Effector memory CD4-positive, alpha-beta T cell (primary cell): ENCODE results near the gene MCM8.

Source experiments
- DNase-seq, 3 donors: peaks; one replicate each; pipeline ENCODE4 v3.0.0-alpha.2; 2020
- H3K27ac ChIP-seq: 2 replicates; pipeline ENCODE4 v1.7.0; 2013; ENCODE audit warnings: mild to moderate bottlenecking, low read length, moderate library complexity; ENCODE audit not compliant: insufficient read depth, poor library complexity, severe bottlenecking
- H3K27me3 ChIP-seq: replicated peaks from 2 replicates; pipeline ENCODE4 v1.7.0; 2013; ENCODE audit warnings: mild to moderate bottlenecking, low read length; ENCODE audit not compliant: insufficient read depth, control insufficient read depth, poor library complexity, severe bottlenecking
- H3K36me3 ChIP-seq: 2 replicates; pipeline ENCODE4 v1.7.0; 2013; ENCODE audit warnings: mild to moderate bottlenecking, low read length, moderate library complexity; ENCODE audit not compliant: control insufficient read depth, insufficient read depth
- H3K4me1 ChIP-seq: 2 replicates; pipeline ENCODE4 v1.7.0; 2013; ENCODE audit warnings: low read length, mild to moderate bottlenecking; ENCODE audit not compliant: control insufficient read depth, insufficient read depth, poor library complexity, severe bottlenecking
- H3K4me3 ChIP-seq: 2 replicates; pipeline ENCODE4 v1.7.0; 2013; ENCODE audit warnings: low read length, low read depth, mild to moderate bottlenecking; ENCODE audit not compliant: insufficient read depth, poor library complexity, severe bottlenecking
- H3K9me3 ChIP-seq: 2 replicates; pipeline ENCODE4 v1.7.0; 2013; ENCODE audit warnings: mild to moderate bottlenecking, low read length, moderate library complexity; ENCODE audit not compliant: control insufficient read depth

MCM8 gene

DNA sequence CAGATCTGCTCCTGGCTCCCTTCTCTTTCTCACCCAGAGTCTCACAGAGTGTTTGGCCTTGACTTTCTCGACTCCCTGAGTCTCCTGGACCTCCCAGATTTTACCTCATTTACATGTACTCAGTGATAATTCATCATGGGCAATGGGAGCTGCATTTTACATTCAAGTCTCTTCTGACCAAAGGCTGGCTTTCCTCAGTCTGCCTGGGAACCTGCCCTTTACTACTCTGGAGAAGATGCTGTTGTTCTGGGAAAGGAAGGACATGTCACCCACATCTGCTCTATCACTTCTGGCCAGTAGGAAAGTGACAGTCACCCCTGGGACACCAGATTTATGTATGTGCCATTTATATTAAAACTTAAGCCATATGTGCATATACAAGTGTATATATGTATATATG, 96.0 kb downstream of the MCM8 start:
- H3K9me3 ChIP-seq, result no peaks in the 10 kb centered on the region
- no peaks in the 10 kb centered on the region for H3K4me1 ChIP-seq
- no peak overlapping the region for H3K4me3 ChIP-seq
- peaks cover 6% of the 10 kb centered on the region for H3K36me3 ChIP-seq
- DNase-seq, result no peak
- no peak overlapping the region for H3K27ac ChIP-seq
- no peaks in the 10 kb centered on the region for H3K27me3 ChIP-seq

DNA sequence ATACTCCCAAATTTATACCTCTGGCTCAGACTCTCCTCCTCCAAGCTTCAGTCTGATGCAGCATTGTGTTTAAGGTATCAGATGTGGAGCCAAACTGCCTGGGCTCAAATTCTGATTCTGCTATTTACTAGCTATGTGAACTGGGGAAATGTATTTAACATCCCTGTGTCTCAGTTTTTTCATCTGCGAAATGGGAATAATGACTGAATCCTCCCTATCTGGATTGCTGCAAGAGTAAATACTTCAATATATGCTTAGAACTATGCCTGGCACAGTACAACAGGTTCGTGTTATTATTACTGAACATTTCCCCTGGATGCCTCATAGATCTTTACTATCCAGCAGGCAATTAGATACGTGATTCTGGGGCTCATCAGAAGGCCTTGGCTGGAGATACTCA, 97.9 kb downstream of the MCM8 start:
- no peak overlapping the region for H3K27ac ChIP-seq

More for the DNA sequence above, 97.9 kb downstream of the MCM8 start:
- peaks cover 6% of the 10 kb centered on the region for H3K27me3 ChIP-seq
- no peaks in the 10 kb centered on the region for H3K9me3 ChIP-seq
- H3K36me3 ChIP-seq, result no peaks in the 10 kb centered on the region
- DNase-seq, result no peak
- no peak overlapping the region for H3K4me3 ChIP-seq
- H3K4me1 ChIP-seq, result no peaks in the 10 kb centered on the region
